HepG2 (cell line): Measurements from ENCODE around the gene DDN. TPM values are rescaled to one million over a fixed set of nuclear protein-coding genes. Genes with fewer than 3 reads are reported as not detected.

Experiments
- IRF2 ChIP-seq: IDR thresholded peaks from 2 replicates; pipeline ENCODE4 v1.6.1; 2018; ENCODE audit warnings: missing genetic modification reagents, missing compliant biosample characterization
- PCBP2 ChIP-seq: fragments of 200-400 bp; formaldehyde crosslinking; optimal IDR thresholded peaks from 2 replicates; pipeline ENCODE3; 2018; ENCODE audit warnings: low read length, low read depth; ENCODE audit not compliant: poor library complexity, severe bottlenecking
- RBM22 ChIP-seq: fragments of 200-400 bp; formaldehyde crosslinking; optimal IDR thresholded peaks from 2 replicates; pipeline ENCODE3; 2017; ENCODE audit warnings: mild to moderate bottlenecking, low read length, moderate library complexity
- RCOR2 ChIP-seq: IDR thresholded peaks from 2 replicates; pipeline ENCODE4 v1.6.1; 2016; ENCODE audit warnings: missing biosample characterization, missing genetic modification reagents
- RFX5 ChIP-seq: IDR thresholded peaks from 2 replicates; pipeline ENCODE4 v1.6.1; 2011; ENCODE audit warnings: low read depth, low read length, improper control_type of control experiment
- SALL1 ChIP-seq: sonication (generic); formaldehyde crosslinking; IDR thresholded peaks from 2 replicates; pipeline ENCODE4 v1.8.0; 2022; ENCODE audit warnings: mild to moderate bottlenecking, missing genetic modification reagents
- TAF1 ChIP-seq: sonication (generic); formaldehyde crosslinking; IDR thresholded peaks from 2 replicates; pipeline ENCODE4 v1.4.0; 2020; ENCODE audit warnings: missing genetic modification reagents
- TFAP4 ChIP-seq: sonication (generic); IDR thresholded peaks from 2 replicates; pipeline ENCODE4 v1.6.1; 2016; ENCODE audit warnings: low read depth, borderline replicate concordance
- TFE3 ChIP-seq: IDR thresholded peaks from 2 replicates; pipeline ENCODE4 v1.6.1; 2016
- THRA ChIP-seq: sonication (generic); formaldehyde crosslinking; IDR thresholded peaks from 2 replicates; pipeline ENCODE4 v1.4.0; 2020; ENCODE audit warnings: missing genetic modification reagents, borderline replicate concordance
- TIGD3 ChIP-seq: sonication (generic); formaldehyde crosslinking; IDR thresholded peaks from 2 replicates; pipeline ENCODE4 v1.5.1; 2020; ENCODE audit warnings: mild to moderate bottlenecking, missing genetic modification reagents, borderline replicate concordance
- ZC3H13 ChIP-seq: sonication (generic); formaldehyde crosslinking; IDR thresholded peaks from 2 replicates; pipeline ENCODE4 v1.8.1; 2023; ENCODE audit warnings: mild to moderate bottlenecking, missing genetic modification reagents, moderate library complexity
- ZNF331 ChIP-seq: sonication (generic); formaldehyde crosslinking; IDR thresholded peaks from 2 replicates; pipeline ENCODE4 v1.4.0; 2020; ENCODE audit warnings: missing genetic modification reagents
- ZNF451 ChIP-seq: sonication (generic); formaldehyde crosslinking; IDR thresholded peaks from 2 replicates; pipeline ENCODE4 v1.5.0; 2020; ENCODE audit warnings: mild to moderate bottlenecking, missing genetic modification reagents
- ZNF597 ChIP-seq: sonication (generic); formaldehyde crosslinking; IDR thresholded peaks from 2 replicates; pipeline ENCODE4 v1.5.0; 2020; ENCODE audit warnings: missing genetic modification reagents
- polyA plus RNA-seq, 8 experiments: library from polyadenylated mRNA; depleted of rRNA in 3 of 8; stranded (reverse) in 7 of 8; unstranded in 1 of 8; fragments of >200 nt; fragmentation: Illumina TruSeq in 4 of 8; extraction: Trizol in 4 of 8; gene quantifications; 2 replicates each; pipeline versions ENCODE4 v1.2.1 to v1.2.3, GENCODE V29; 2011 to 2016; ENCODE audit warnings: low read depth in 4 of 8, missing spikeins in 1 of 8, mixed read lengths in 1 of 8; ENCODE audit not compliant: insufficient read depth in 1 of 8
- total RNA-seq, 5 experiments: library from RNA; depleted of rRNA; stranded (reverse); fragments of >200 nt; fragmentation: Illumina TruSeq; extraction: Trizol; gene quantifications; 2 replicates each; pipeline ENCODE4 v1.2.3, GENCODE V29; 2016; ENCODE audit warnings: low read depth in 1 of 5
- TF ChIP-seq, protein P1 (sequence below), 2 experiments: sonication (generic) in 1 of 2; formaldehyde crosslinking in 1 of 2; IDR thresholded peaks; 2 replicates each; pipeline versions ENCODE4 v1.4.0 to v1.6.1; 2018 to 2020; ENCODE audit warnings: missing genetic modification reagents in 2 of 2, borderline replicate concordance in 1 of 2, low read depth in 1 of 2, mild to moderate bottlenecking in 1 of 2, missing biosample characterization in 1 of 2
- TF ChIP-seq, protein P2 (sequence below): sonication (generic); formaldehyde crosslinking; IDR thresholded peaks from 2 replicates; pipeline ENCODE4 v1.4.0; 2020; ENCODE audit warnings: missing genetic modification reagents

Gene DDN
- total and polyA plus RNA-seq, 2 of the 13 experiments (the other 11 are each of a cell fraction or from before 2014, with no cell fraction given), result 0.24 to 0.53 TPM

DNA sequence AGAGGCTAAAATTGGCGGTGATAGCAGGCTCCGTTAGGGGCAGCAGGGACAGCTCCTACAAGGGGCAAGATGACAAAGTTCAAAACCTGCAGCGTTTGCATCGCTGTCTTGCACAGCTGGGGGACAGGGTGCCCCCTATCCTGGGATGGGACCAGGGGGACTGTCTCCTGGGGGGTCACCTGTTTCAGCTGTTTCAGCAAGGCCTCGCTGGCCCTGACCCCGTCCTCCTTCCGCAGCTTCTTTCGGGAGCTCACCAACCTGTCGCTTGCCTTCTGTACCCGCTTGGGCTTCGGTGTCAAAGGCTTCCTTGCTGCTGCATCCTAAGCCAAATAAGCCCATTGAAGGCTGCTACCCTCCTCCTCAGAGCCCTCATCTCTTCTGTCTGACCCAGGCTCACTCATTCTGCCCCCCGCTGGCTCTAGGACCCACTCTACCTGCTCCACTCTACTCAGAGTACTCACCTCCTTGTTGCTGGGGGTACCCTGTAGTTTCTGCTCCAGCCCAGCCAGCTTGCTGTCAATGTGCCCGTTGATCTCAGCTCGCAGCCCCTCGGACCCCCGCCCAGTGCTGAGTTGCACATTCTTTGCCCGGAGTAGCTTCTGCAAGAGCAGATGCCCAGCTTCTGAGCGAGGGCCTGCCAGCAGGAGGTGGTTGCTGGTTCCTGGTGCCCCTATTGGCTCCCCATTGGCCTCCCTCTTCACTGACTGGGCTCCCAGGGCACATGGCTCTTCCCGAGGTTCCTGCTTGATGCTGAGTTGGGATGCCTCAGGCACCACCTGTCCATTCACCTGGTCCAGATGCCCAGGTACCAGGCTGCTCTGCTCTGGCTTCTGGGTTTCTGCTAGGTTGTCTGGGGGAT is 31.8 kb upstream of the DDN start (continued):
- TF ChIP-seq ZNF451 (CRISPR knock-in tag) (no peak), TIGD3 (CRISPR knock-in tag) (no peak), TAF1 (CRISPR knock-in tag) (no peak), SALL1 (CRISPR knock-in tag) (no peak), RBM22 (peak; percentile 7), RFX5 (no peak), ZNF331 (no peak), ZC3H13 (CRISPR knock-in tag) (peak; percentile 62), ZNF597 (CRISPR knock-in tag) (no peak), PCBP2 (no peak), THRA (CRISPR knock-in tag) (no peak), TFAP4 (no peak), TFE3 (CRISPR knock-in tag) (no peak), RCOR2 (CRISPR knock-in tag) (no peak), IRF2 (CRISPR knock-in tag) (no peak)
- TF ChIP-seq, protein P1, sequence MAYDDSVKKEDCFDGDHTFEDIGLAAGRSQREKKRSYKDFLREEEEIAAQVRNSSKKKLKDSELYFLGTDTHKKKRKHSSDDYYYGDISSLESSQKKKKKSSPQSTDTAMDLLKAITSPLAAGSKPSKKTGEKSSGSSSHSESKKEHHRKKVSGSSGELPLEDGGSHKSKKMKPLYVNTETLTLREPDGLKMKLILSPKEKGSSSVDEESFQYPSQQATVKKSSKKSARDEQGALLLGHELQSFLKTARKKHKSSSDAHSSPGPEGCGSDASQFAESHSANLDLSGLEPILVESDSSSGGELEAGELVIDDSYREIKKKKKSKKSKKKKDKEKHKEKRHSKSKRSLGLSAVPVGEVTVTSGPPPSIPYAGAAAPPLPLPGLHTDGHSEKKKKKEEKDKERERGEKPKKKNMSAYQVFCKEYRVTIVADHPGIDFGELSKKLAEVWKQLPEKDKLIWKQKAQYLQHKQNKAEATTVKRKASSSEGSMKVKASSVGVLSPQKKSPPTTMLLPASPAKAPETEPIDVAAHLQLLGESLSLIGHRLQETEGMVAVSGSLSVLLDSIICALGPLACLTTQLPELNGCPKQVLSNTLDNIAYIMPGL (CRISPR knock-in tag; IDR thresholded peaks at IDR 0.05; ENCODE audit: borderline replicate concordance in 1 of 2, low read depth in 1 of 2), result no peak
- TF ChIP-seq, protein P2, sequence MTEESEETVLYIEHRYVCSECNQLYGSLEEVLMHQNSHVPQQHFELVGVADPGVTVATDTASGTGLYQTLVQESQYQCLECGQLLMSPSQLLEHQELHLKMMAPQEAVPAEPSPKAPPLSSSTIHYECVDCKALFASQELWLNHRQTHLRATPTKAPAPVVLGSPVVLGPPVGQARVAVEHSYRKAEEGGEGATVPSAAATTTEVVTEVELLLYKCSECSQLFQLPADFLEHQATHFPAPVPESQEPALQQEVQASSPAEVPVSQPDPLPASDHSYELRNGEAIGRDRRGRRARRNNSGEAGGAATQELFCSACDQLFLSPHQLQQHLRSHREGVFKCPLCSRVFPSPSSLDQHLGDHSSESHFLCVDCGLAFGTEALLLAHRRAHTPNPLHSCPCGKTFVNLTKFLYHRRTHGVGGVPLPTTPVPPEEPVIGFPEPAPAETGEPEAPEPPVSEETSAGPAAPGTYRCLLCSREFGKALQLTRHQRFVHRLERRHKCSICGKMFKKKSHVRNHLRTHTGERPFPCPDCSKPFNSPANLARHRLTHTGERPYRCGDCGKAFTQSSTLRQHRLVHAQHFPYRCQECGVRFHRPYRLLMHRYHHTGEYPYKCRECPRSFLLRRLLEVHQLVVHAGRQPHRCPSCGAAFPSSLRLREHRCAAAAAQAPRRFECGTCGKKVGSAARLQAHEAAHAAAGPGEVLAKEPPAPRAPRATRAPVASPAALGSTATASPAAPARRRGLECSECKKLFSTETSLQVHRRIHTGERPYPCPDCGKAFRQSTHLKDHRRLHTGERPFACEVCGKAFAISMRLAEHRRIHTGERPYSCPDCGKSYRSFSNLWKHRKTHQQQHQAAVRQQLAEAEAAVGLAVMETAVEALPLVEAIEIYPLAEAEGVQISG (CRISPR knock-in tag), result no peak
